Heart left ventricle (tissue), 16 donors: ENCODE measurements around the gene KRT16. TPM values are rescaled to one million over a fixed set of nuclear protein-coding genes. Genes with fewer than 3 reads are reported as not detected.
"Not testable (repeated sequence)": the region's sequence is repeated elsewhere in the genome, so short reads cannot be mapped to it uniquely, and the experiment has no call there.

Experiments used
- ATAC-seq, 4 donors: fragments of 200-7000 bp; cut with Tn5 transposase; one replicate each; pipeline ENCODE4 v1.9.1; 2020 to 2022; ENCODE audit warnings: moderate library complexity in 4 of 4, mild to moderate bottlenecking in 3 of 4, moderate number of reproducible peaks in 1 of 4
- DNase-seq, 5 donors: peaks; one replicate each; pipeline ENCODE4 v3.0.0-alpha.2; 2020
- H3K27ac ChIP-seq, 12 donors: fragments of 200-600 bp; sonication (generic) in 4 of 12; one replicate each; pipeline versions ENCODE4 v1.5.0 to v1.8.0; 2016 to 2022; ENCODE audit warnings: mild to moderate bottlenecking in 2 of 12
- H3K27me3 ChIP-seq, 9 donors: fragments of 200-600 bp; sonication (generic) in 2 of 9; one replicate each; pipeline versions ENCODE4 v1.5.1 to v1.8.0; 2016 to 2022; ENCODE audit warnings: mild to moderate bottlenecking in 3 of 9
- H3K36me3 ChIP-seq, 9 donors: fragments of 200-600 bp; sonication (generic) in 2 of 9; one replicate each; pipeline versions ENCODE4 v1.5.0 to v1.8.0; 2018 to 2022; ENCODE audit warnings: mild to moderate bottlenecking in 2 of 9
- H3K4me1 ChIP-seq, 12 donors: fragments of 200-600 bp; sonication (generic) in 4 of 12; one replicate each; pipeline versions ENCODE4 v1.5.0 to v1.8.0; 2016 to 2022; ENCODE audit warnings: mild to moderate bottlenecking in 3 of 12
- H3K4me3 ChIP-seq, 12 donors: fragments of 200-600 bp; sonication (generic) in 4 of 12; one replicate each; pipeline versions ENCODE4 v1.5.0 to v1.8.0; 2017 to 2022; ENCODE audit warnings: mild to moderate bottlenecking in 9 of 12, moderate library complexity in 4 of 12
- H3K9me3 ChIP-seq, 12 donors: fragments of 200-600 bp; sonication (generic) in 4 of 12; one replicate each; pipeline versions ENCODE4 v1.5.0 to v1.8.0; 2016 to 2022; ENCODE audit warnings: mild to moderate bottlenecking in 1 of 12
- POLR2A ChIP-seq, 2 donors: fragments of 450-650 bp; IDR thresholded peaks; one replicate each; pipeline ENCODE4 v1.6.1; 2017; ENCODE audit warnings: antibody characterized with exemption in 2 of 2, mild to moderate bottlenecking in 2 of 2, moderate library complexity in 2 of 2
- WGBS, 4 donors: extraction: QIAGEN DNeasy Blood & Tissue Kit in 2 of 4; methylation state at CpG; one replicate each; pipeline versions ENCODE4 v1.1.5 to v1.1.7; 2013 to 2018; 5-methylcytosine and 5-hydroxymethylcytosine counted together
- intact Hi-C, 10 donors: fragments of 100-400 bp; cut with DNase I; formaldehyde crosslinking; loops; one replicate each; pipeline versions ENCODE4 v1.11.1 to v1.14.2; 2022
- polyA plus RNA-seq, 2 donors: library from polyadenylated mRNA; stranded (reverse); fragments of 200-250 nt; gene quantifications; one replicate each; pipeline ENCODE4 v1.2.3, GENCODE V29; 2013
- total RNA-seq, 9 donors: library from RNA; depleted of rRNA in 2 of 9; stranded (reverse); fragments of >200 nt in 2 of 9; fragmentation: NEBNext Ultra II Directional in 3 of 9; extraction: Animal tissue kit (Norgen Biotek cat#: 25700) in 3 of 9; gene quantifications; one replicate each; pipeline versions ENCODE4 v1.1.0 to v1.2.4, GENCODE V29; 2016 to 2023
- TF ChIP-seq, protein P1 (sequence below), 12 donors: fragments of 200-600 bp; sonication (generic) in 4 of 12; IDR thresholded peaks; one replicate each; pipeline versions ENCODE4 v1.5.0 to v1.8.0; 2018 to 2022; ENCODE audit warnings: antibody characterized with exemption in 12 of 12, mild to moderate bottlenecking in 5 of 12
- donor health status: ischemic (EF 13 %, LVEDD 7.1; RV severe dilation, severe dysfunction).
- donor health status: healthy with polysubstance abuse.
- donor health status: DM: no; HTN: yes; CAD: no.
- donor health status: DM: no; HTN: no; CAD: no.
- donor health status: ischemic (EF 25% LVEDD 6.9; RV normal size, moderate dysfunction).
- donor health status: ischemic (EF 25% LVEDD 5.7; RV mildly dilated, moderate dysfunction).
- donor health status: healthy.
- donor health status: DM: yes; HTN: yes; CAD: no.
- donor health status: ischemic (EF 35%, LVEDD 5.7; RV mildly dilated, moderate dysfunction).
- donor health status: nonischemic (EF 11% LVEDD 7.7; RV severe dilation, severe dysfunction).
- donor health status: DM: yes; HTN: yes; CAD: no.
- donor health status: PGD.
- donor health status: ischemic (EF 29% LVEDD 5.4; RV normal size, mild dysfunction).
- donor health status: nonischemic (EF 23%, LVEDD 6.1; RV moderate dilation, normal function).

KRT16 gene
- total and polyA plus RNA-seq, 11 donors: 0.06 TPM; not detected in 10

- TF ChIP-seq, protein P1, sequence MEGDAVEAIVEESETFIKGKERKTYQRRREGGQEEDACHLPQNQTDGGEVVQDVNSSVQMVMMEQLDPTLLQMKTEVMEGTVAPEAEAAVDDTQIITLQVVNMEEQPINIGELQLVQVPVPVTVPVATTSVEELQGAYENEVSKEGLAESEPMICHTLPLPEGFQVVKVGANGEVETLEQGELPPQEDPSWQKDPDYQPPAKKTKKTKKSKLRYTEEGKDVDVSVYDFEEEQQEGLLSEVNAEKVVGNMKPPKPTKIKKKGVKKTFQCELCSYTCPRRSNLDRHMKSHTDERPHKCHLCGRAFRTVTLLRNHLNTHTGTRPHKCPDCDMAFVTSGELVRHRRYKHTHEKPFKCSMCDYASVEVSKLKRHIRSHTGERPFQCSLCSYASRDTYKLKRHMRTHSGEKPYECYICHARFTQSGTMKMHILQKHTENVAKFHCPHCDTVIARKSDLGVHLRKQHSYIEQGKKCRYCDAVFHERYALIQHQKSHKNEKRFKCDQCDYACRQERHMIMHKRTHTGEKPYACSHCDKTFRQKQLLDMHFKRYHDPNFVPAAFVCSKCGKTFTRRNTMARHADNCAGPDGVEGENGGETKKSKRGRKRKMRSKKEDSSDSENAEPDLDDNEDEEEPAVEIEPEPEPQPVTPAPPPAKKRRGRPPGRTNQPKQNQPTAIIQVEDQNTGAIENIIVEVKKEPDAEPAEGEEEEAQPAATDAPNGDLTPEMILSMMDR (IDR thresholded peaks at IDR 0.05): no peak
- TF ChIP-seq POLR2A (IDR thresholded peaks at IDR 0.05): no peak
- 85 to 90% (median 88%) methylated on average over 12 to 13 of the region's 13 CpGs for WGBS, 4 donors
- intact Hi-C loops: loop anchor here in 3 of 10 donors (2.0 to 10.0 kb wide), 3 partner anchors 58 to 728 kb away; partner anchors contain the start of gene KRT14 (in 1 of the 3)
- Histone ChIP-seq H3K9me3 (no peaks in the 10 kb centered on the region), H3K27ac (no peak overlapping the region), H3K27me3 (no peaks in the 10 kb centered on the region), H3K36me3 (no peaks in the 10 kb centered on the region), H3K4me3 (no peak overlapping the region), H3K4me1 (peaks cover 0 to 16% (median 0%) of the 10 kb centered on the region in 12 donors)
- DNase-seq (no peak), ATAC-seq (no peak)
These were observed 29.9 kb upstream of the KRT16 start for GRCh38 chr17:41642252-41643156.

- H3K4me1 ChIP-seq, H3K27me3 ChIP-seq, H3K9me3 ChIP-seq, H3K36me3 ChIP-seq, ATAC-seq, H3K27ac ChIP-seq, H3K4me3 ChIP-seq, DNase-seq: not testable (repeated sequence)
- intact Hi-C loops: loop anchor here in 2 of 10 donors (10.0 kb wide), 2 partner anchors 56 to 726 kb away; partner anchors contain the start of gene KRT14 (in 1 of the 2)
- WGBS, 4 donors: 94 to 98% (median 96%) methylated on average over 5 of the region's 5 CpGs
These were observed 28.0 kb upstream of the KRT16 start for GRCh38 chr17:41640596-41640995.

GRCh38 chr17:41639492-41640473 is 27.2 kb upstream of the KRT16 start:
- ATAC-seq: no peak
- intact Hi-C loops: loop anchor here in 2 of 10 donors (10.0 kb wide), 2 partner anchors 55 to 725 kb away; partner anchors contain the start of gene KRT14 (in 1 of the 2)
- H3K27ac ChIP-seq: no peak overlapping the region
- no peaks in the 10 kb centered on the region for H3K36me3 ChIP-seq
- H3K4me3 ChIP-seq: no peak overlapping the region
- no peaks in the 10 kb centered on the region for H3K27me3 ChIP-seq
- 90 to 92% (median 91%) methylated on average over 7 of the region's 7 CpGs for WGBS, 4 donors
- DNase-seq: no peak
- no peaks in the 10 kb centered on the region for H3K9me3 ChIP-seq
- TF ChIP-seq, protein P1 (IDR thresholded peaks at IDR 0.05): no peak
- no peak for TF ChIP-seq POLR2A (IDR thresholded peaks at IDR 0.05)
- H3K4me1 ChIP-seq: peaks cover 0 to 11% (median 9%) of the 10 kb centered on the region in 12 donors

GRCh38 chr17:41638941-41639340 is 26.4 kb upstream of the KRT16 start:
- ATAC-seq (no peak), DNase-seq (no peak)
- no peak overlapping the region for H3K4me3 ChIP-seq
- TF ChIP-seq POLR2A (IDR thresholded peaks at IDR 0.05): no peak
- TF ChIP-seq, protein P1 (IDR thresholded peaks at IDR 0.05): no peak
- no peak overlapping the region for H3K27ac ChIP-seq
- no peaks in the 10 kb centered on the region for H3K27me3 ChIP-seq
- no peaks in the 10 kb centered on the region for H3K36me3 ChIP-seq
- H3K4me1 ChIP-seq: peaks cover 0 to 14% (median 10%) of the 10 kb centered on the region in 12 donors
- 77 to 91% (median 79%) methylated on average over 6 of the region's 6 CpGs for WGBS, 4 donors
- intact Hi-C loops: no loop called here
- H3K9me3 ChIP-seq: no peaks in the 10 kb centered on the region
